GM18502 (cell line): ENCODE measurements around the gene C12orf76.

ENCODE experiments used
- ATAC-seq: cut with Tn5 transposase; IDR thresholded peaks from one replicate; pipeline ENCODE4 v1.9.1; 2021; ENCODE audit warnings: mild to moderate bottlenecking; ENCODE audit not compliant: unreplicated experiment, poor library complexity

C12orf76 gene

GRCh38 chr12:109998241-109998903 is 50.0 kb downstream of the C12orf76 start:
- ATAC-seq = no peak

- ATAC-seq = no peak
These were observed 50.9 kb downstream of the C12orf76 start for GRCh38 chr12:109997393-109997792.

DNA sequence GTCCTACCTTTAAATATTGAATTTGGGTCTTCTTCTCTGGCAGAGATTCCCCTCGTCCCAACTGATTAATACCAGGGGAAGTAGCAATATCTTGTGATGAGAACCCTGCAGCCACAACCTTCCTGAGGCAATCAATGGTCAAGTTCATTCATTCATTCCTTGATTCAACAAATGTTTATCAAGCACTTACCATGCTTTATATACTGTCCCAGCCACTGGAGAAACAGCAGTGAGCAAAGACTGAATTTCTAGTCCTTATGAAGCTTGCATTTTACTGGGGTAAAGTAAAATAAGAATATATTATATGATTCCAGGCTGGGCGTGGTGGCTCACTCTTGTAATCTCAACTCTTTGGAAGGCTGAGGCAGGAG is 51.9 kb downstream of the C12orf76 start:
- ATAC-seq = no peak

DNA sequence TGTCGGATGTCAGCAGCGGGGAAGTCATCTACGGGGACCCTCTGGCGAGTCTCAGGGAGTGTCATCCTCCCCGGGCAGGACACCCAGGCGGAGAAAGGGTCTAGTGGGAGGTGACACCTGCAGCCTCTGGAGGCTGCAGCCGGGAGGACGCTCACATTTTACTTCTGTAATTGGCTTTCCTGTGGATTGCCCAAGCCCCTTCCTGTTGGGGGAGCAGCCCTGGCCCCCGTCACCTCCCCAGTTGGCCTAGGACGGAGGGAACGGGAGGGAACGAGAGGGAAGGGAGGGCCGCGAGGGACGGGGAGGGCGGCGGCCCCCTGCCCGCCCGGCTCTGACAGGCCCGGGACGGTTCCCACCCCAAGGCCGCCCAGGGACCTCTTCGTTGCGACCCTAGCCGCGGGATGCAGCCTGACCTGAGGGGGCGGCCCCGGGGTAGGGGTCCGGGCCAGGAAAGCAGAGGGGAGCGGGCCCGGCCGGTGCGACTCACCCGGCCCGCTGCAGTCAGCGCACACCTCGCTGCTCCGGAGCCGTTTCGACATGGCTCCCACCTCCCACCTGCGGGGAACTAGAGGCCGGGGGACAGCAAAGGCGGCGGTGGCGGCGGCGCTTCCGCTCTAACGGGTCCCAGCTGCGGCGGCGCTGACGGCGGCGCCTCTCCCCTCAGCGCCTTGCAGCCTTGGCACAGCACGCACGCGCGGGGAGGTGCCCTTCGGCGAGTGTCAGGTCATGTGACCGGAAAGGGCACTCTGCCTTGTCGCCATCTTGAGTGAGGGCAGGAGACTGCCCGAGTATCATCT is 52.4 kb downstream of the C12orf76 start, which contains the start of gene GIT2:
Gene GIT2 (minus strand): TSS at position 683 of the 797 bp plus-strand sequence. CDS start 144 bp downstream, at position 539.
- peak; percentile 64 for ATAC-seq

DNA sequence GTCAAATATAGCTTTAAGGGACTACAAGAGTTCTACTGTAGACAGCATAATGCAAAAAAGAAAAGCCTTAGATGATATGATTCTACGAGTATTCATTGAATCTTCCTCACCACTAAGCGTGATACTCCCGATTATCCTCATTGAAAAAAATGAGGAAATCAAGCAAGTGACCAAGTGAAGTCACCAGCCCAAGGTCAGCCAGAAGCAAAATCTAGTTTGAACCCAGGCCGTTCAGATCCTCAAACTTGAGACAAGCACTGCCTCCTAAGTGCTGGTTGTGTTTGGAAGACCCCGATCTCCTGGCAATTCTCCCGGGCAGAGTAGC is 53.0 kb downstream of the C12orf76 start:
- no peak for ATAC-seq

DNA sequence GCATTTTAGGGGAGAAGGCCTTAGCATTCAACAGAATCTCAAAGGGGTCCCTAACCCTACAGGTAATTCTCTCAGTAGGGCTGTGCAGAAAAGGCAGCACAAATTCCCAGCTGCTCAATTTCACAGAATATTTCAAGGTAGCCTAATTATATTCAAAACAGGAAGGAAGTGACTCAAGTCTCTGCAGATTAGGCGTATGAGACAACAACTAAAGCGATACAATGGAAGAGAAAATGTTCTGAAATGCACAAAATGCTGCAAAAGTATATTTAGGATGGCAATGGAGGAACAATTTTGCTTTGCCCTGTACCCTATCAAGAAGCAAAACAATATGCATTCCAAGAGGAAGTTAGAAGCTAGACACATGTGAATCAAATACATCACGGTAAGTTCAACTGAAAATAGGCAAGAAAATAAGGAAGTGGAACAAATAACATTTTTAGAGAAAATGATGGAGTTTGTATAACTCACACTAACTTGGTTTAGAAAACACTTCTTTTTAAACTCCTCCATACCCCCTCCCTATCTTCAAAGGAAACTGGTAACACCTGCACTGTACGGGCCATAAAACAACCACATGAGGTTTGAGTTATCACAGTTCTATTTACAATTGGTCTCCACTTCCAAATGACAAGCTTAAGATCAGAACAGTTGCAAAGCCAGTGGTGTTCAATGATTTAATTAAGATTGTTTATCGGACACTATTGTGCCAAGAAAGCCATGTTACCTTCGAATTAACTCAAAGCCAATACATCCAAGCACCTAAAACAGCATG is 53.7 kb downstream of the C12orf76 start:
- no peak for ATAC-seq

DNA sequence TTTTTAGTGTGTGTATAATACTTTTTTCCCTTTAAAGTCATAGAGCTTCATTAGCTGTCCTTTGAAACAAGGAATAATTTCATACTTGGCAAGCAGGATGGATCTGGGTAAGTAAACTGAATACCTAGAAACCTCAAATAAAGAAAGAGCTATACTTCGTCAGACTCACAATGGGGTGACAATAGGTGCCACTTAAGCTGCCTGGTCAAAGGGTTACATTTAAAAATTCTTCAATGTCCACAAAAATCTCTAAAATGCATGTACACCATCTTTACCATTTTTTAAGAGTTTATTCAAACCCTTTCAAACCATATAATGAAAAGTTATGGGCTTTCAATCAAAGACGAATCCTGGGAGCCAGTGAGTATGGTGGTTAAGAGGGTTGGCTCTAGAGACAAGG is 55.2 kb downstream of the C12orf76 start:
- no peak for ATAC-seq

DNA sequence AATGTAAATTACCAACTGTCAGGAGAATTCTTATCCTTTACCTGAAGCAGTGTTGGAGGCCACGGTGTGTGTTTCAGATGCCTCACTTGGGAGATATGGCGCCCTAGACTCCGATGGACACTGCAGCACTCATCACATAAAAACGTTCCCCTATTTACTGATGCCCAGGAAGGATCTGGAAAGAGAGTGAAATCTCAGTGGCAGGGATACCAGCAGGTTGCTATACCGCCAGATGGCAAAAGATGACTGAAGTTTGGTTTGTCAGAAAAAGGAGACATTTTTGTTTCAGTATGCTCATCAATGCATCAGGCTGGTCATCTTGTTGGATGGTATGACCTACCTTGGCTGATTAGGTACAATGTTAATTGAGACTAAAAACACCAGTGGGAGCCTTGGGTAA is 56.7 kb downstream of the C12orf76 start:
- ATAC-seq = no peak
